AG09319 (cell line): Measurements from ENCODE around the gene PFN1.

ENCODE experiments used
- DNase-seq: peaks from one replicate; pipeline ENCODE4 v3.0.0-alpha.2; 2010; ENCODE audit warnings: low read depth; ENCODE audit errors: extremely low read depth
- TF ChIP-seq, protein P1 (sequence below): IDR thresholded peaks from 2 replicates; pipeline ENCODE4 v1.5.1; 2011; ENCODE audit warnings: low read depth, mild to moderate bottlenecking, inconsistent platforms, low read length, moderate library complexity

The PFN1 gene

DNA sequence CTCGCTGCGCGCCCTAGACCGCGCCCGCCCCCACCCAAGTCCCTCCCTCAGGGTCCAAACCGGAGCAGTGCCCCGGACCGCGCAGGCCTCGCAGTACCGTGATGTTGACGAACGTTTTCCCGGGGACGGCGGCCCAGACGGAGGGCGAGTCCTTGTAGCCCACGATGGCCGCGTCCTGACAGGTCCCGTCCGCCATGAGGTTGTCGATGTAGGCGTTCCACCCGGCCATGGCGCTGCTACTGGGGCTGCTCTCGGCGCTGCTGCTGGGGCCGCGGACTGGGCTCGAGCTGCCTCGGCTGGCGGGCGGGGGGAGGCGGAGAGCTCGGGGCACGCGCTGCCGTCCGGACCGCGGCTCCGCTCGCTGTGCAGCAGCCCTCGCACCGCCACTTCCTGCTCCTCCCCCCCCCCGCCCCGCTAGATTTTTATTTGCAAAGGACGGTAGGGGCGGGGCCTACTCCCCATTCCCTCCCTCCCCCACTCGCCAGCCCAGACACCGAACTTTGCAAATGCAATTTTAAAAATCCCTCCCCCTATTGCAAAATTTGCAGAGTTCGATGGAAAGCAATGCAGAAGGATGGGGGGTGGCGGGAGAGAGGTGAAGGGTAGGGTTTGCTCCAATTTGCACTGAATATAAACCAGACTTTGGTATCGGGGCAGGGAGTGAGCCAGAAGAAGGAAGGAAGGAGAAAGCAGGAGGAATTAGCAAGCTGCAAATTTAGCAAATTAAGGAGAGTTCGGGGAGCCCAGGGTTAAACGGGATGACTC is at the start of gene PFN1:
PFN1 (minus strand) TSS at position 365 of the 765 bp plus-strand sequence; CDS start at position 229, 136 bp downstream.
- TF ChIP-seq, protein P1, sequence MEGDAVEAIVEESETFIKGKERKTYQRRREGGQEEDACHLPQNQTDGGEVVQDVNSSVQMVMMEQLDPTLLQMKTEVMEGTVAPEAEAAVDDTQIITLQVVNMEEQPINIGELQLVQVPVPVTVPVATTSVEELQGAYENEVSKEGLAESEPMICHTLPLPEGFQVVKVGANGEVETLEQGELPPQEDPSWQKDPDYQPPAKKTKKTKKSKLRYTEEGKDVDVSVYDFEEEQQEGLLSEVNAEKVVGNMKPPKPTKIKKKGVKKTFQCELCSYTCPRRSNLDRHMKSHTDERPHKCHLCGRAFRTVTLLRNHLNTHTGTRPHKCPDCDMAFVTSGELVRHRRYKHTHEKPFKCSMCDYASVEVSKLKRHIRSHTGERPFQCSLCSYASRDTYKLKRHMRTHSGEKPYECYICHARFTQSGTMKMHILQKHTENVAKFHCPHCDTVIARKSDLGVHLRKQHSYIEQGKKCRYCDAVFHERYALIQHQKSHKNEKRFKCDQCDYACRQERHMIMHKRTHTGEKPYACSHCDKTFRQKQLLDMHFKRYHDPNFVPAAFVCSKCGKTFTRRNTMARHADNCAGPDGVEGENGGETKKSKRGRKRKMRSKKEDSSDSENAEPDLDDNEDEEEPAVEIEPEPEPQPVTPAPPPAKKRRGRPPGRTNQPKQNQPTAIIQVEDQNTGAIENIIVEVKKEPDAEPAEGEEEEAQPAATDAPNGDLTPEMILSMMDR: no peak
- DNase-seq: peak; percentile 87

DNA sequence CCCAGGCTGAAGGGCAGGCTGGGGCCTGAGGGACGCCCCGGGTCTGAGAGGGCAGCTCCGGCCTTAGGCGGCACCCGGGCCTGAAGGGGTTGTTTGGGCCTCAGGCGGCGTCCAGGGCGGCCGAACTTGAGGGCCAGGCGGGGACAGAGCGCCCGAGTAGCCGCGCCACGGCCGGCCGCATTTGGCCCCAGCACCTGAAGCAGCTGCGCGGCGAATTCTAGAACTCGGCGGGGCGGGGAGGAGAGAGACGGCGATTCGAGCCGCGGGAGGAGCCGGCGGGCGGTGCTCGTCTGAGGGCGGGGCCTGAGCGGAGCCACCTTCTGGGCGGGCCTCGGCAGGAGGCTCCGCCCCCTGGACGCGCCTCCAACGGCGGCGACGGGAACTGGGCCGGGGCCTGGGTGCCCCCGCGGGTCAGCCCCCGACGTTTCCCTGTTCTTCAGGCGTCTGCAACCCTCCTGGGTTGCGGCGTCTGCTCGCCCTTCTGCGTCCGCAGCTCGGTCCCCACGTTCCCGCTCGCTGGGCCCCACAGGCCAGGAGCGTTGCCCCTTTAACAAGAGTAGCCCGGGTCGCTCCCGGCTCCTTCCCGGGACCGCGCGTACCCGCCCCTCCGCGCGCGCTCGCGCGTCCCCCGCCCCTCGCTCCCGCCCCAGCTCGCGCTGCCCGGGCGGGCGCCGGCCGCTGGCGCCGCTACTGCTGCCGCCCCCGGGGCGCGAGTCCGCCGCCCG is 49.1 kb upstream of the PFN1 start, which contains the start of the genes INCA1 and KIF1C:
INCA1 (minus strand) TSS at position 221 of the 725 bp plus-strand sequence. CDS start 3,085 bp downstream, outside the sequence.
KIF1C (plus strand) TSS at position 649 of the 725 bp plus-strand sequence. CDS start 2,297 bp downstream, outside the sequence.
- DNase-seq: peak; percentile 65
- TF ChIP-seq, protein P1: no peak

- TF ChIP-seq, protein P1: no peak
- no peak for DNase-seq
These were observed 45.8 kb upstream of the PFN1 start for GRCh38 chr17:4994081-4994595.

- TF ChIP-seq, protein P1: no peak
- no peak for DNase-seq
These were observed 39.6 kb upstream of the PFN1 start for GRCh38 chr17:4987767-4988567.

GRCh38 chr17:4986951-4987766 is 38.8 kb upstream of the PFN1 start, which contains the start of gene CAMTA2:
CAMTA2 (minus strand) TSS chr17:4987675; CDS start chr17:4986222, 1,453 bp downstream.
- no peak for DNase-seq
- TF ChIP-seq, protein P1: peak; percentile 51

DNA sequence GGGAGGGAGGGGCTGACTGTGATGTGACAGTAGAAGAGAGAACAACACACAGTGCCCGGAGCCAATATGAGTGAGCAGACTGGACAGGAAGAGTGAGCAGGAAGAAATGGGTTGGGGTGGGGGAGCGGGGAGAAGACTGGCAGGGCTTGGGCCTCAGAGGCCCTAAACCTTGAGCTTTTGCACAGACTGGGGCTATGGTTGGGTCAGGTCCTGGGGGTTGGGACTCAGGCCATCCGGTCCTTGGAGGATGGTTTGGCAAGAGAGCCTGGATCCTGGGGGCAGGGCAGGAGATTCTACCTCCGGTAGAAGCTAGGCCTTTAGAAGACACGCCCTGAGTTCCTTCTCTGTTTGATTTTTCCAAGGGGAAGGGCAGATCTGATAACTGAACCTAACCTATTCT is 38.1 kb upstream of the PFN1 start:
- TF ChIP-seq, protein P1: no peak
- DNase-seq: no peak
